DND-41 (cell line): ENCODE measurements around the gene IL1RAPL2.
"Not testable (repeated sequence)": the region's sequence is repeated elsewhere in the genome, so short reads cannot be mapped to it uniquely, and the experiment has no call there.

Source experiments
- CTCF ChIP-seq: IDR thresholded peaks from 2 replicates; pipeline ENCODE4 v1.5.1; 2012; ENCODE audit warnings: borderline replicate concordance, low read length, moderate library complexity, mild to moderate bottlenecking; ENCODE audit not compliant: poor library complexity, severe bottlenecking; ENCODE audit errors: extremely low read depth
- EZH2 ChIP-seq: IDR thresholded peaks from 3 replicates; pipeline ENCODE4 v1.6.1; 2012; ENCODE audit warnings: borderline replicate concordance, low read depth, mild to moderate bottlenecking, moderate library complexity, low read length, inconsistent platforms; ENCODE audit not compliant: severe bottlenecking

- TF ChIP-seq CTCF, EZH2: not testable (repeated sequence)
These were observed 23.6 kb upstream of the IL1RAPL2 start for GRCh38 chrX:104542447-104542846.
